ENCODE results near the gene DCDC1. TPM values are rescaled to one million over a fixed set of nuclear protein-coding genes. Genes with fewer than 3 reads are reported as not detected.

DCDC1 gene
- total and polyA plus RNA-seq, 9 of the 15 experiments (the other 6 are each of a cell fraction or from before 2014, with no cell fraction given), result 0.05 to 0.18 (median 0.08) TPM; not detected in 3

- TF ChIP-seq HDAC3 (IDR thresholded peaks at IDR 0.05; ENCODE audit: borderline replicate concordance, partially characterized antibody), result no peak
- no peak for TF ChIP-seq BCOR (IDR thresholded peaks at IDR 0.05)
- TF ChIP-seq GABPB2 (CRISPR knock-in tag; conservative IDR thresholded peaks at IDR 0.05), result no peak
- TF ChIP-seq XRCC5 (IDR thresholded peaks at IDR 0.05; ENCODE audit: low read depth, low read length), result no peak
- no peak for TF ChIP-seq RBM17 (IDR thresholded peaks at IDR 0.05; ENCODE audit: borderline replicate concordance, low read depth, low read length)
- no peak for TF ChIP-seq ESRRA (IDR thresholded peaks at IDR 0.05; ENCODE audit: borderline replicate concordance, low read depth)
- no peak for TF ChIP-seq ZNF232 (CRISPR knock-in tag; IDR thresholded peaks at IDR 0.05)
- no peak for TF ChIP-seq SMARCA4 (IDR thresholded peaks at IDR 0.05)
- TF ChIP-seq ZNF408 (CRISPR knock-in tag; IDR thresholded peaks at IDR 0.05; ENCODE audit: low read depth), result no peak
- no peak for TF ChIP-seq FOXJ3 (CRISPR knock-in tag; IDR thresholded peaks at IDR 0.05)
- no peak for TF ChIP-seq KAT2B (IDR thresholded peaks at IDR 0.05; ENCODE audit: low read depth, low read length)
- no peak for TF ChIP-seq XRCC3 (IDR thresholded peaks at IDR 0.05)
Measured at GRCh38 chr11:31069447-31070205, 299.9 kb downstream of the DCDC1 start (continued).

- Histone ChIP-seq H3K36me3 (ENCODE audit: control insufficient read depth, insufficient read depth, low read length) (no peaks in the 10 kb centered on the region), H3K4me1 (replicated peaks in 1 of 2; ENCODE audit: control insufficient read depth in 2 of 2, insufficient read depth in 2 of 2, low read length in 2 of 2) (no peaks in the 10 kb centered on the region), H3K27me3 (ENCODE audit: control insufficient read depth in 2 of 2, insufficient read depth in 2 of 2, low read length in 2 of 2) (no peaks in the 10 kb centered on the region), H3K9me3 (replicated peaks; ENCODE audit: control insufficient read depth, insufficient read depth, low read depth, low read length) (no peaks in the 10 kb centered on the region), H3K27ac (ENCODE audit: extremely low read depth, low read depth, low read length) (no peak overlapping the region), H3K9me1 (ENCODE audit: control insufficient read depth, insufficient read depth, low read length) (no peaks in the 10 kb centered on the region), H3K9ac (ENCODE audit: insufficient read depth in 1 of 2, low read depth in 2 of 2, low read length in 2 of 2) (no peak overlapping the region), H2AFZ (ENCODE audit: low read depth, low read length) (no peak overlapping the region), H4K20me1 (replicated peaks; ENCODE audit: control insufficient read depth, insufficient read depth, low read length) (no peaks in the 10 kb centered on the region), H3K4me3 (no peak overlapping the region), H3K79me2 (ENCODE audit: control insufficient read depth, insufficient read depth, low read length) (no peaks in the 10 kb centered on the region), H3K4me2 (ENCODE audit: insufficient read depth, low read length) (no peak overlapping the region)
- FAIRE-seq, result no peak
- intact Hi-C loops (cut with micrococcal nuclease) (no loop called here), in situ Hi-C loops (cut with MboI) (no loop called here)
- WGBS (ENCODE audit: insufficient coverage, low coverage, missing lambda C conversion rate), result 0% methylated on average over 2 of the region's 2 CpGs
- POLR2A ChIA-PET, result no interaction called here
- ATAC-seq, result no peak
- no TSS peak for BruUV-seq (replicated peaks)
- CTCF ChIA-PET (ENCODE audit: low intra/inter-chr PET ratio), result no interaction called here
- no peak for DNase-seq (ENCODE audit: extremely low read depth in 1 of 4, low spot score in 3 of 4)
- TF ChIP-seq PCBP1 (IDR thresholded peaks at IDR 0.05; ENCODE audit: low read depth, low read length, poor library complexity, severe bottlenecking), result no peak
- TF ChIP-seq SETDB1 (IDR thresholded peaks at IDR 0.05; ENCODE audit: low read length), result no peak
- no peak for TF ChIP-seq ZKSCAN1 (IDR thresholded peaks at IDR 0.05; ENCODE audit: low read depth, low read length)
- TF ChIP-seq NRF1 (conservative IDR thresholded peaks at IDR 0.05 in 1 of 2, IDR thresholded peaks at IDR 0.05 in 1 of 2), result no peak
- TF ChIP-seq MLX (CRISPR knock-in tag; conservative IDR thresholded peaks at IDR 0.05), result no peak
- TF ChIP-seq PYGO2 (tag; IDR thresholded peaks at IDR 0.05), result no peak
- TF ChIP-seq CEBPZ (IDR thresholded peaks at IDR 0.05; ENCODE audit: borderline replicate concordance, low read depth, low read length), result no peak
- TF ChIP-seq BRD9 (IDR thresholded peaks at IDR 0.05; ENCODE audit: low read depth, partially characterized antibody), result no peak
Measured at GRCh38 chr11:31060880-31061279, 308.7 kb downstream of the DCDC1 start.

All from K562 (cell line).